WTC11 (cell line): Measurements from ENCODE around the gene RASSF8.

ENCODE experiments used
- CBFB ChIP-seq: sonication (generic); formaldehyde crosslinking; IDR thresholded peaks from 2 replicates; pipeline ENCODE4 v1.8.1; 2022; ENCODE audit warnings: mild to moderate bottlenecking, low read depth, missing genetic modification reagents
- JUN ChIP-seq: sonication (generic); formaldehyde crosslinking; IDR thresholded peaks from 2 replicates; pipeline ENCODE4 v1.8.0; 2023; ENCODE audit warnings: mild to moderate bottlenecking, missing genetic modification reagents
- KAT7 ChIP-seq: sonication (generic); formaldehyde crosslinking; IDR thresholded peaks from 2 replicates; pipeline ENCODE4 v1.8.1; 2023; ENCODE audit warnings: missing genetic modification reagents, mild to moderate bottlenecking, borderline replicate concordance
- NR1H2 ChIP-seq: sonication (generic); formaldehyde crosslinking; IDR thresholded peaks from 2 replicates; pipeline ENCODE4 v1.9.0; 2021; ENCODE audit warnings: mild to moderate bottlenecking, moderate library complexity, missing genetic modification reagents
- NR3C1 ChIP-seq: sonication (generic); formaldehyde crosslinking; conservative IDR thresholded peaks from 2 replicates; pipeline ENCODE4 v1.8.1; 2023; ENCODE audit warnings: low read depth, mild to moderate bottlenecking, missing genetic modification reagents
- SMAD4 ChIP-seq: sonication (generic); formaldehyde crosslinking; IDR thresholded peaks from 2 replicates; pipeline ENCODE4 v1.8.0; 2022; ENCODE audit warnings: mild to moderate bottlenecking, missing genetic modification reagents
- TCF7 ChIP-seq: sonication (generic); formaldehyde crosslinking; IDR thresholded peaks from 2 replicates; pipeline ENCODE4 v1.8.0; 2022; ENCODE audit warnings: mild to moderate bottlenecking, low read depth, missing genetic modification reagents, moderate library complexity
- TEAD1 ChIP-seq: sonication (generic); formaldehyde crosslinking; IDR thresholded peaks from 2 replicates; pipeline ENCODE4 v1.8.0; 2022; ENCODE audit warnings: mild to moderate bottlenecking, missing genetic modification reagents
- ZNF121 ChIP-seq: sonication (generic); formaldehyde crosslinking; IDR thresholded peaks from 2 replicates; pipeline ENCODE4 v1.8.0; 2023; ENCODE audit warnings: missing genetic modification reagents
- ZNF317 ChIP-seq: sonication (generic); formaldehyde crosslinking; IDR thresholded peaks from 2 replicates; pipeline ENCODE4 v1.8.1; 2023; ENCODE audit warnings: low read depth, mild to moderate bottlenecking, moderate library complexity, missing genetic modification reagents, borderline replicate concordance
- ZNF671 ChIP-seq: fragments of 250-450 bp; sonication (Bioruptor Pico); IDR thresholded peaks from 2 replicates; pipeline ENCODE4 v1.8.0; 2021; ENCODE audit warnings: mild to moderate bottlenecking
- TF ChIP-seq, protein P1 (sequence below): sonication (generic); formaldehyde crosslinking; IDR thresholded peaks from 2 replicates; pipeline ENCODE4 v1.8.0; 2022; ENCODE audit warnings: mild to moderate bottlenecking, missing genetic modification reagents
- TF ChIP-seq, protein P2 (sequence below): fragments of 200-600 bp; IDR thresholded peaks from 2 replicates; pipeline ENCODE4 v1.8.0; 2022; ENCODE audit warnings: antibody characterized with exemption

- TF ChIP-seq TEAD1 (no peak), TCF7 (CRISPR knock-in tag) (no peak), ZNF671 (CRISPR knock-in tag) (no peak), ZNF317 (CRISPR knock-in tag) (no peak), NR3C1 (CRISPR knock-in tag) (no peak), NR1H2 (no peak), JUN (CRISPR knock-in tag) (no peak), SMAD4 (CRISPR knock-in tag) (no peak), KAT7 (CRISPR knock-in tag) (no peak), ZNF121 (CRISPR knock-in tag) (no peak), CBFB (CRISPR knock-in tag) (no peak)
- TF ChIP-seq, protein P1, sequence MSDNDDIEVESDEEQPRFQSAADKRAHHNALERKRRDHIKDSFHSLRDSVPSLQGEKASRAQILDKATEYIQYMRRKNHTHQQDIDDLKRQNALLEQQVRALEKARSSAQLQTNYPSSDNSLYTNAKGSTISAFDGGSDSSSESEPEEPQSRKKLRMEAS = no peak
- TF ChIP-seq, protein P2, sequence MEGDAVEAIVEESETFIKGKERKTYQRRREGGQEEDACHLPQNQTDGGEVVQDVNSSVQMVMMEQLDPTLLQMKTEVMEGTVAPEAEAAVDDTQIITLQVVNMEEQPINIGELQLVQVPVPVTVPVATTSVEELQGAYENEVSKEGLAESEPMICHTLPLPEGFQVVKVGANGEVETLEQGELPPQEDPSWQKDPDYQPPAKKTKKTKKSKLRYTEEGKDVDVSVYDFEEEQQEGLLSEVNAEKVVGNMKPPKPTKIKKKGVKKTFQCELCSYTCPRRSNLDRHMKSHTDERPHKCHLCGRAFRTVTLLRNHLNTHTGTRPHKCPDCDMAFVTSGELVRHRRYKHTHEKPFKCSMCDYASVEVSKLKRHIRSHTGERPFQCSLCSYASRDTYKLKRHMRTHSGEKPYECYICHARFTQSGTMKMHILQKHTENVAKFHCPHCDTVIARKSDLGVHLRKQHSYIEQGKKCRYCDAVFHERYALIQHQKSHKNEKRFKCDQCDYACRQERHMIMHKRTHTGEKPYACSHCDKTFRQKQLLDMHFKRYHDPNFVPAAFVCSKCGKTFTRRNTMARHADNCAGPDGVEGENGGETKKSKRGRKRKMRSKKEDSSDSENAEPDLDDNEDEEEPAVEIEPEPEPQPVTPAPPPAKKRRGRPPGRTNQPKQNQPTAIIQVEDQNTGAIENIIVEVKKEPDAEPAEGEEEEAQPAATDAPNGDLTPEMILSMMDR = no peak
These were observed 38.9 kb downstream of the RASSF8 start for GRCh38 chr12:25997201-25997963.
